ENCODE measurements around the gene TUBB3. TPM values are rescaled to one million over a fixed set of nuclear protein-coding genes. Genes with fewer than 3 reads are reported as not detected.

The TUBB3 gene
- total RNA-seq, 3 donors from 2014 or later (not counting 1 experiment from before 2014, with no cell fraction given) = 1.1 to 1.3 (median 1.2) TPM

DNA sequence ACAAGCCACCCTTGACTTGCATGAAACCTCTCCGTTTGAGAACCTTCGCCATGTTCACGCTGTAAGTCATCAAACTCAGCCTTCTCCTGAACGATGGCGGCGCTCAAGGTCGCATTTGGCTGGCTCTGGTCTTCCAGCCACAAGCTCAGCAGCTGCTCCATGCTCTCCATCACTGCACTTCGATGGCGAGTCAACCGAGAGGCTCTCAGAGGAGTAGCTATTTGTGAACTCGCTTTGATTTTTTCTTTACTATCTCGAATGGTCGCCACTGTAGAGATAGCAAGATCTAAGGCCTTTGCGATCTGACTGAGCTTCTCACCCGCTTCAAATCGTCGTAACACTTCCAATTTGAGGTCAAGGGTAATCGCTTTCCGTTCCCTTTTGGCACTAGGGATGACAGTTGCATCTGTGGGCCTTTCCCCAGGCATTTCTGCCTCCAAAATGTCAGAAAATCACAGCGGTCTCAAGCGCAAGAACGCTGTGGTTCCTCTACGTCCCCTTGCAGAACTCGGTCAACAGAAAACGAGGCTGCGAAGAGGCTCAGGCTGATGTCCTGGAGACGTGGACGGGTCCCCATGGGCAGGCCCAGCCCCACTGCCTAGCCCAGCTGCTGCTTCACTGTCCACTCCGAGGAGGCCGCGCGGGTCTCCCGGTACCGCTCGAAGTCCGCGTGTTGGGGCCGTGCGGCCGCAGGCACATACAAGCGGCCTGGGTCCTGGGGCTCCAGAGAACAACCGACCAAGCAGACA, 48.5 kb downstream of the TUBB3 start:
- no peaks in the 10 kb centered on the region for H3K27me3 ChIP-seq (ENCODE audit: control insufficient read depth, insufficient read depth, low read length)
- Mint-ChIP-seq H3K4me3 (peak overlapping the region; percentile 98), H3K27ac (peak overlapping the region; percentile 95 to 96), H3K27me3 (ENCODE audit: low read depth in 2 of 2) (no peaks in the 10 kb centered on the region), H3K4me1 (peaks cover 9 to 22% of the 10 kb centered on the region in 2 donors), H3K36me3 (no peaks in the 10 kb centered on the region), H3K9me3 (no peaks in the 10 kb centered on the region)
- H3K9me3 ChIP-seq (ENCODE audit: control insufficient read depth, insufficient read depth, low read length) = no peaks in the 10 kb centered on the region
- H3K36me3 ChIP-seq (ENCODE audit: control insufficient read depth, insufficient read depth, low read length) = no peaks in the 10 kb centered on the region
- peaks cover 27% of the 10 kb centered on the region for H3K4me1 ChIP-seq (ENCODE audit: control insufficient read depth, insufficient read depth, low read length)
- intact Hi-C loops (cut with micrococcal nuclease) = no loop called here
- TF ChIP-seq, protein P1, sequence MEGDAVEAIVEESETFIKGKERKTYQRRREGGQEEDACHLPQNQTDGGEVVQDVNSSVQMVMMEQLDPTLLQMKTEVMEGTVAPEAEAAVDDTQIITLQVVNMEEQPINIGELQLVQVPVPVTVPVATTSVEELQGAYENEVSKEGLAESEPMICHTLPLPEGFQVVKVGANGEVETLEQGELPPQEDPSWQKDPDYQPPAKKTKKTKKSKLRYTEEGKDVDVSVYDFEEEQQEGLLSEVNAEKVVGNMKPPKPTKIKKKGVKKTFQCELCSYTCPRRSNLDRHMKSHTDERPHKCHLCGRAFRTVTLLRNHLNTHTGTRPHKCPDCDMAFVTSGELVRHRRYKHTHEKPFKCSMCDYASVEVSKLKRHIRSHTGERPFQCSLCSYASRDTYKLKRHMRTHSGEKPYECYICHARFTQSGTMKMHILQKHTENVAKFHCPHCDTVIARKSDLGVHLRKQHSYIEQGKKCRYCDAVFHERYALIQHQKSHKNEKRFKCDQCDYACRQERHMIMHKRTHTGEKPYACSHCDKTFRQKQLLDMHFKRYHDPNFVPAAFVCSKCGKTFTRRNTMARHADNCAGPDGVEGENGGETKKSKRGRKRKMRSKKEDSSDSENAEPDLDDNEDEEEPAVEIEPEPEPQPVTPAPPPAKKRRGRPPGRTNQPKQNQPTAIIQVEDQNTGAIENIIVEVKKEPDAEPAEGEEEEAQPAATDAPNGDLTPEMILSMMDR (IDR thresholded peaks at IDR 0.05) = no peak
- 53% methylated on average over 42 of the region's 42 CpGs for WGBS (ENCODE audit: insufficient coverage)
- H3K27ac ChIP-seq (ENCODE audit: low read length) = peak overlapping the region; percentile 84
- DNase-seq (peak; percentile 16 to 30), ATAC-seq (peak in 2 of 3 donors; percentile 3 to 6)
- H3K4me3 ChIP-seq (ENCODE audit: low read length) = peak overlapping the region; percentile 95

DNA sequence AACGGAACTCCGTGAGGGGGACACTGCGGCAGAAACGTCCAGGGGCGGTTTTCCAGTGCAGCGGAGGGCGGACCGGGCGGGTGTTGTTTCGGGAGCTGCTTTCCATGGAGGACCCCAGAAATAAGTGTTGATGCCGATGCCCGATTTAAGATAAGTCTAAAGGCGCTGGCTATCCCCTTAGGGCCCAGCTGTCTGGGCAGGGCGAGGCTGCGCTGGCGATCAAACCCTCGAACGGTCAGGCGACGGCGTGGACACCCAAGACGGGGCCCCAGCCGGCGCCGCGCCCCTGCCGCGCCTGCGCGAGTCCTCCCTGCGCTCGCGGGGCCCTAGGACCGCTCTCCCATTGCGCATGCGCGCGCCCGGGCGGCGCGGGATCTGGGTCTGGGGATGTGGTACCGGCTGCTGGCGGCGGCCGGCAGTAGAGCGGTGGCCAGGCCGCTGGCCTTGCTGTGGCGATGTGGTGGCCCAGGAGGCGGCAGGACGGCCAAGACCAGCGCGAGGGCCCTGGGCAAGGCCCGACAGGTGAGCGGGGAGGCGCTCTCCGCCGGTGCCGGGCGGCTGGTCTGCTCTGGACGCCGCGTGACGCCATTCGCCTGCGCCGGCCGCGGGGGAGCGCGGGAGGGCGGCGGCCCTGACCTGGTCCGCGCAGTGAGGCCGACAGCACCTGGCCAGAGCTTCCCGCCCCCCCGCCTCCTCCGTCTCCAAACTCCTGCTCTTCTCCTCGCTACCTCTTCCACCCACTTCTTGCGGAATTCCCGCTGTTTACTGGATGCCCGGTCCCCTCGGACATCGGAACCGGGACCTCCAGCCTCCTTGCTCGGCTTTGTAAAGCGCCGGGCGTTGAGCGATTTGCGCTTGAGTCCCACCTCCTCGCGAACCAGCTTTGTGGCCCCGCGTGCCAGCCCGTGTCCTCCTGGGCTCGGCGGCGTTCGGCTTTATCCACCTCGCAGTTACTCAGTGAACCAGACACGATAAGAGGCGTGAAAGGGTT, 49.4 kb downstream of the TUBB3 start:
- Histone ChIP-seq H3K4me3 (ENCODE audit: low read length) (peak overlapping the region; percentile 95), H3K36me3 (ENCODE audit: control insufficient read depth, insufficient read depth, low read length) (peaks cover 2% of the 10 kb centered on the region), H3K9me3 (ENCODE audit: control insufficient read depth, insufficient read depth, low read length) (no peaks in the 10 kb centered on the region), H3K27ac (ENCODE audit: low read length) (peak overlapping the region; percentile 84), H3K27me3 (ENCODE audit: control insufficient read depth, insufficient read depth, low read length) (no peaks in the 10 kb centered on the region), H3K4me1 (ENCODE audit: control insufficient read depth, insufficient read depth, low read length) (peaks cover 27% of the 10 kb centered on the region)
- intact Hi-C loops (cut with micrococcal nuclease) = no loop called here
- no peaks in the 10 kb centered on the region for H3K27me3 Mint-ChIP-seq (ENCODE audit: low read depth in 2 of 2)
- DNase-seq (peak; percentile 92 to 97), ATAC-seq (peak; percentile 94 to 96 (median 95))
- TF ChIP-seq, protein P1 (IDR thresholded peaks at IDR 0.05) = no peak
- under 1% methylated on average over 104 of the region's 104 CpGs for WGBS (ENCODE audit: insufficient coverage)
- peaks cover 9 to 22% of the 10 kb centered on the region in 2 donors for H3K4me1 Mint-ChIP-seq
- no peaks in the 10 kb centered on the region for H3K9me3 Mint-ChIP-seq
- peak overlapping the region; percentile 95 to 96 for H3K27ac Mint-ChIP-seq
- peak overlapping the region; percentile 98 for H3K4me3 Mint-ChIP-seq
- no peaks in the 10 kb centered on the region for H3K36me3 Mint-ChIP-seq

DNA sequence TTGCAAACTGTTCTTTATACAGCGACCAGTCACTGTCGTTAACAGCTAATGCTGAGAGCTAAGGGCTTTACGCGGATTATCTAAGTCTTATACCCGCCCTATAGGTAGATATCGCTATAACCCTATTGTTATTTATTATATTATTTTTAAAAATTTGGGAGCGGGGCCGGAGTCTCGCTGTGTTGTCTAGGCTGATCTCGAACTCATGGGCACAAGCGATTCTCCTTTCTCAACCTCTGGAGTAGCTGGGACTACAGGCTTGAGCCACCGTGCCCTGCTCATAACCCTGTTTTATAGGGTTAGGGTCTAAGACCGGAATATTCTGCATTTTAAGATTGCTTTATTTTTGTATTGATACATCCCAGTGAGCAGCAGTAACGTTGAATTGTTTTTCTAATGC, 50.1 kb downstream of the TUBB3 start:
- TF ChIP-seq, protein P1 (IDR thresholded peaks at IDR 0.05) = no peak
- Histone ChIP-seq H3K27me3 (ENCODE audit: control insufficient read depth, insufficient read depth, low read length) (no peaks in the 10 kb centered on the region), H3K36me3 (ENCODE audit: control insufficient read depth, insufficient read depth, low read length) (peaks cover 2% of the 10 kb centered on the region), H3K4me3 (ENCODE audit: low read length) (peak overlapping the region; percentile 95), H3K27ac (ENCODE audit: low read length) (peak overlapping the region; percentile 84), H3K9me3 (ENCODE audit: control insufficient read depth, insufficient read depth, low read length) (no peaks in the 10 kb centered on the region), H3K4me1 (ENCODE audit: control insufficient read depth, insufficient read depth, low read length) (peaks cover 27% of the 10 kb centered on the region)
- ATAC-seq (no peak), DNase-seq (no peak)
- Mint-ChIP-seq H3K36me3 (no peaks in the 10 kb centered on the region), H3K27ac (peak overlapping the region; percentile 95 to 96), H3K4me1 (peaks cover 9 to 22% of the 10 kb centered on the region in 2 donors), H3K27me3 (ENCODE audit: low read depth in 2 of 2) (no peaks in the 10 kb centered on the region), H3K4me3 (peak overlapping the region; percentile 98), H3K9me3 (no peaks in the 10 kb centered on the region)
- intact Hi-C loops (cut with micrococcal nuclease) = no loop called here
- 20% methylated on average over 10 of the region's 14 CpGs for WGBS (ENCODE audit: insufficient coverage)

Measured in natural killer cell (primary cell).